ENCODE data around the gene DDR1.

GRCh38 chr6:30839671-30840070 is 44.6 kb upstream of the DDR1 start:
- TF ChIP-seq, protein P1, sequence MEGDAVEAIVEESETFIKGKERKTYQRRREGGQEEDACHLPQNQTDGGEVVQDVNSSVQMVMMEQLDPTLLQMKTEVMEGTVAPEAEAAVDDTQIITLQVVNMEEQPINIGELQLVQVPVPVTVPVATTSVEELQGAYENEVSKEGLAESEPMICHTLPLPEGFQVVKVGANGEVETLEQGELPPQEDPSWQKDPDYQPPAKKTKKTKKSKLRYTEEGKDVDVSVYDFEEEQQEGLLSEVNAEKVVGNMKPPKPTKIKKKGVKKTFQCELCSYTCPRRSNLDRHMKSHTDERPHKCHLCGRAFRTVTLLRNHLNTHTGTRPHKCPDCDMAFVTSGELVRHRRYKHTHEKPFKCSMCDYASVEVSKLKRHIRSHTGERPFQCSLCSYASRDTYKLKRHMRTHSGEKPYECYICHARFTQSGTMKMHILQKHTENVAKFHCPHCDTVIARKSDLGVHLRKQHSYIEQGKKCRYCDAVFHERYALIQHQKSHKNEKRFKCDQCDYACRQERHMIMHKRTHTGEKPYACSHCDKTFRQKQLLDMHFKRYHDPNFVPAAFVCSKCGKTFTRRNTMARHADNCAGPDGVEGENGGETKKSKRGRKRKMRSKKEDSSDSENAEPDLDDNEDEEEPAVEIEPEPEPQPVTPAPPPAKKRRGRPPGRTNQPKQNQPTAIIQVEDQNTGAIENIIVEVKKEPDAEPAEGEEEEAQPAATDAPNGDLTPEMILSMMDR (IDR thresholded peaks at IDR 0.05; ENCODE audit: low read depth, low read length) = no peak
- TF ChIP-seq EZH2phosphoT487 (IDR thresholded peaks at IDR 0.05; ENCODE audit: low read depth) = no peak

Measured in OCI-LY3 (cell line).